ENCODE measurements around the gene TENM4.

Gene TENM4

DNA sequence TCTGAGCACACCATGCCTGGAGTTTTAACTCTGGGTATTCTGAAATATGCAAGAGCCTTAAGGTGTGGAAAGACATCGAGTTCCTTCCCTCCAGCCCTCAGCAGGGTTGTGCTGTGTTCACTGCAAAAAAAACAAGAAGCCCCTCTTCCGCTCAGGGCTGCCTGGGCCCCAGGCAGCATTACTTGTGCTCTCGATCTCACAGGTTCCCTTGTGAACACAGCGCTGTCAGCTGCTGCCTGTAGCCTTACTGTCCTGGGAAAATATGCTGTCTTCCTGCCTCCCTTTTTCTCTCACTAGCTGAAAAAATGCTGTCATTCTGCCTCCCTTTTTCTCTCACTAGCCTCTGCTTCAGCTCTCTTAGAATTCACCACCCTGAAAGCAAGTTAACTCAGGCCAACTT is 15.7 kb upstream of the TENM4 start:
- Histone ChIP-seq H3K27ac (ENCODE audit: extremely low read depth, low read depth, low read length) (no peak overlapping the region), H3K9me3 (ENCODE audit: control insufficient read depth, insufficient read depth, low read depth, low read length) (no peaks in the 10 kb centered on the region), H3K4me3 (ENCODE audit: low read depth, low read length) (no peak overlapping the region), H3K4me1 (ENCODE audit: control insufficient read depth, insufficient read depth, low read length) (no peaks in the 10 kb centered on the region), H3K36me3 (ENCODE audit: control insufficient read depth in 2 of 2, insufficient read depth in 1 of 2, low read length in 2 of 2) (no peaks in the 10 kb centered on the region)
- CTCF ChIA-PET, result no interaction called here
- POLR2A ChIA-PET, result no interaction called here
- TF ChIP-seq, protein P1, sequence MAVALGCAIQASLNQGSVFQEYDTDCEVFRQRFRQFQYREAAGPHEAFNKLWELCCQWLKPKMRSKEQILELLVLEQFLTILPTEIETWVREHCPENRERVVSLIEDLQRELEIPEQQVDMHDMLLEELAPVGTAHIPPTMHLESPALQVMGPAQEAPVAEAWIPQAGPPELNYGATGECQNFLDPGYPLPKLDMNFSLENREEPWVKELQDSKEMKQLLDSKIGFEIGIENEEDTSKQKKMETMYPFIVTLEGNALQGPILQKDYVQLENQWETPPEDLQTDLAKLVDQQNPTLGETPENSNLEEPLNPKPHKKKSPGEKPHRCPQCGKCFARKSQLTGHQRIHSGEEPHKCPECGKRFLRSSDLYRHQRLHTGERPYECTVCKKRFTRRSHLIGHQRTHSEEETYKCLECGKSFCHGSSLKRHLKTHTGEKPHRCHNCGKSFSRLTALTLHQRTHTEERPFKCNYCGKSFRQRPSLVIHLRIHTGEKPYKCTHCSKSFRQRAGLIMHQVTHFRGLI (tag by site-specific recombination; IDR thresholded peaks at IDR 0.05), result no peak
- TF ChIP-seq ZBTB20 (tag by site-specific recombination; IDR thresholded peaks at IDR 0.05) (no peak), ZNF155 (tag by site-specific recombination; IDR thresholded peaks at IDR 0.05) (no peak), BCL11B (tag by site-specific recombination; IDR thresholded peaks at IDR 0.05; ENCODE audit: low read depth) (no peak), ZNF837 (tag by site-specific recombination; IDR thresholded peaks at IDR 0.05) (no peak), ZBTB21 (tag by site-specific recombination; IDR thresholded peaks at IDR 0.05) (no peak), ZNF2 (tag by site-specific recombination; IDR thresholded peaks at IDR 0.05) (no peak), KLF9 (tag by site-specific recombination; IDR thresholded peaks at IDR 0.05; ENCODE audit: low read depth) (no peak), ZNF354C (tag by site-specific recombination; IDR thresholded peaks at IDR 0.05; ENCODE audit: borderline replicate concordance, low read depth) (no peak), ZNF350 (tag by site-specific recombination; IDR thresholded peaks at IDR 0.05) (no peak), ZNF510 (tag by site-specific recombination; IDR thresholded peaks at IDR 0.05; ENCODE audit: insufficient replicate concordance) (no peak), HOXD13 (CRISPR knock-in tag; IDR thresholded peaks at IDR 0.05; ENCODE audit: borderline replicate concordance) (no peak), ZNF664 (tag by site-specific recombination; IDR thresholded peaks at IDR 0.05) (no peak), ZNF560 (tag by site-specific recombination; IDR thresholded peaks at IDR 0.05; ENCODE audit: borderline replicate concordance) (no peak), ZNF530 (tag by site-specific recombination; IDR thresholded peaks at IDR 0.05; ENCODE audit: low read depth) (no peak), ZNF311 (tag by site-specific recombination; IDR thresholded peaks at IDR 0.05; ENCODE audit: borderline replicate concordance) (no peak), ZNF404 (tag by site-specific recombination; IDR thresholded peaks at IDR 0.05) (no peak), ZNF19 (tag by site-specific recombination; IDR thresholded peaks at IDR 0.05; ENCODE audit: low read depth) (no peak)
- TF ChIP-seq, protein P2, sequence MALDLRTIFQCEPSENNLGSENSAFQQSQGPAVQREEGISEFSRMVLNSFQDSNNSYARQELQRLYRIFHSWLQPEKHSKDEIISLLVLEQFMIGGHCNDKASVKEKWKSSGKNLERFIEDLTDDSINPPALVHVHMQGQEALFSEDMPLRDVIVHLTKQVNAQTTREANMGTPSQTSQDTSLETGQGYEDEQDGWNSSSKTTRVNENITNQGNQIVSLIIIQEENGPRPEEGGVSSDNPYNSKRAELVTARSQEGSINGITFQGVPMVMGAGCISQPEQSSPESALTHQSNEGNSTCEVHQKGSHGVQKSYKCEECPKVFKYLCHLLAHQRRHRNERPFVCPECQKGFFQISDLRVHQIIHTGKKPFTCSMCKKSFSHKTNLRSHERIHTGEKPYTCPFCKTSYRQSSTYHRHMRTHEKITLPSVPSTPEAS (tag by site-specific recombination; IDR thresholded peaks at IDR 0.05), result no peak
- TF ChIP-seq, protein P3, sequence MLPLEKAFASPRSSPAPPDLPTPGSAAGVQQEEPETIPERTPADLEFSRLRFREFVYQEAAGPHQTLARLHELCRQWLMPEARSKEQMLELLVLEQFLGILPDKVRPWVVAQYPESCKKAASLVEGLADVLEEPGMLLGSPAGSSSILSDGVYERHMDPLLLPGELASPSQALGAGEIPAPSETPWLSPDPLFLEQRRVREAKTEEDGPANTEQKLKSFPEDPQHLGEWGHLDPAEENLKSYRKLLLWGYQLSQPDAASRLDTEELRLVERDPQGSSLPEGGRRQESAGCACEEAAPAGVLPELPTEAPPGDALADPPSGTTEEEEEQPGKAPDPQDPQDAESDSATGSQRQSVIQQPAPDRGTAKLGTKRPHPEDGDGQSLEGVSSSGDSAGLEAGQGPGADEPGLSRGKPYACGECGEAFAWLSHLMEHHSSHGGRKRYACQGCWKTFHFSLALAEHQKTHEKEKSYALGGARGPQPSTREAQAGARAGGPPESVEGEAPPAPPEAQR (tag by site-specific recombination; IDR thresholded peaks at IDR 0.05), result no peak

DNA sequence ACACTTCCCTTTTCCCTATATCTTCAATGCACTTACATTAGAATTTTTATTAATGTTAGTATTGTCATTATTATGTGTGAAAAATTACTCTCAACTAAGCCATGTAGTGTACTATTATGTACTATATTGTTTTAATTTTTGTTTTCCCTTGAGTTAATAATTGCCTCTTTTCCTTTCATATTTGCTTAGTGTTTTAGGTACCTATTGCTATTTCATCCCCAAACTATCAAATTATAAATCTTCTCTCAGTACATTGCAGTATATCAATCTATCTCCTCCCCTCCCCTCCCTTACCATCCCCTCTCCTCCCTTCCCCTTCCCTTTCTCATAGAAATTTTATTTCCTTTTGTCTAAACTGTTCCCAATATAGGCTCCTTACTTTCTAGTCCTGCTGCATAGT is 12.8 kb upstream of the TENM4 start:
- no peaks in the 10 kb centered on the region for H3K9me3 ChIP-seq (ENCODE audit: control insufficient read depth, insufficient read depth, low read depth, low read length)
- H3K4me3 ChIP-seq (ENCODE audit: low read depth, low read length), result no peak overlapping the region
- no peak overlapping the region for H3K27ac ChIP-seq (ENCODE audit: extremely low read depth, low read depth, low read length)
- TF ChIP-seq ZEB2 (tag by site-specific recombination; IDR thresholded peaks at IDR 0.05), result no peak
- TF ChIP-seq ZNF747 (tag by site-specific recombination; IDR thresholded peaks at IDR 0.05), result no peak
- TF ChIP-seq, protein P4, sequence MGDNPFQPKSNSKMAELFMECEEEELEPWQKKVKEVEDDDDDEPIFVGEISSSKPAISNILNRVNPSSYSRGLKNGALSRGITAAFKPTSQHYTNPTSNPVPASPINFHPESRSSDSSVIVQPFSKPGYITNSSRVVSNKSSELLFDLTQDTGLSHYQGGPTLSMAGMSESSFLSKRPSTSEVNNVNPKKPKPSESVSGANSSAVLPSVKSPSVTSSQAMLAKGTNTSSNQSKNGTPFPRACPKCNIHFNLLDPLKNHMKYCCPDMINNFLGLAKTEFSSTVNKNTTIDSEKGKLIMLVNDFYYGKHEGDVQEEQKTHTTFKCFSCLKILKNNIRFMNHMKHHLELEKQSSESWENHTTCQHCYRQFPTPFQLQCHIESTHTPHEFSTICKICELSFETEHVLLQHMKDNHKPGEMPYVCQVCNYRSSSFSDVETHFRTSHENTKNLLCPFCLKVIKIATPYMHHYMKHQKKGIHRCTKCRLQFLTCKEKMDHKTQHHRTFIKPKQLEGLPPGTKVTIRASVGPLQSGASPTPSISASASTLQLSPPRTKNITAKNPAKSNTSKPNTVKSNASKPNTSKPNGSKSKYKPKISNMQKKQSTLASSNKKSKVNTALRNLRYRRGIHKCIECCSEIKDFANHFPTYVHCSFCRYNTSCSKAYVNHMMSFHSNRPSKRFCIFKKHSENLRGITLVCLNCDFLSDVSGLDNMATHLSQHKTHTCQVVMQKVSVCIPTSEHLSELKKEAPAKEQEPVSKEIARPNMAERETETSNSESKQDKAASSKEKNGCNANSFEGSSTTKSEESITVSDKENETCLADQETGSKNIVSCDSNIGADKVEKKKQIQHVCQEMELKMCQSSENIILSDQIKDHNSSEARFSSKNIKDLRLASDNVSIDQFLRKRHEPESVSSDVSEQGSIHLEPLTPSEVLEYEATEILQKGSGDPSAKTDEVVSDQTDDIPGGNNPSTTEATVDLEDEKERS (tag by site-specific recombination; IDR thresholded peaks at IDR 0.05), result no peak
- no peak for TF ChIP-seq ZNF792 (tag by site-specific recombination; IDR thresholded peaks at IDR 0.05)
- no peak for TF ChIP-seq OSR2 (tag by site-specific recombination; IDR thresholded peaks at IDR 0.05)
- TF ChIP-seq ZNF623 (tag by site-specific recombination; IDR thresholded peaks at IDR 0.05), result no peak
- no peak for TF ChIP-seq ZNF221 (tag by site-specific recombination; IDR thresholded peaks at IDR 0.05; ENCODE audit: borderline replicate concordance)
- no peaks in the 10 kb centered on the region for H3K36me3 ChIP-seq (ENCODE audit: control insufficient read depth in 2 of 2, insufficient read depth in 1 of 2, low read length in 2 of 2)
- POLR2A ChIA-PET, result no interaction called here
- CTCF ChIA-PET, result no interaction called here
- no peaks in the 10 kb centered on the region for H3K4me1 ChIP-seq (ENCODE audit: control insufficient read depth, insufficient read depth, low read length)
